Glomerular visceral epithelial cell (primary cell): ENCODE data around the gene ARHGAP32.
"Not testable (repeated sequence)": the region's sequence is repeated elsewhere in the genome, so short reads cannot be mapped to it uniquely, and the experiment has no call there.

ENCODE experiments used
- DNase-seq: peaks from one replicate; pipeline ENCODE4 v3.0.0-alpha.2; 2016; ENCODE audit errors: extremely low spot score

The ARHGAP32 gene

DNA sequence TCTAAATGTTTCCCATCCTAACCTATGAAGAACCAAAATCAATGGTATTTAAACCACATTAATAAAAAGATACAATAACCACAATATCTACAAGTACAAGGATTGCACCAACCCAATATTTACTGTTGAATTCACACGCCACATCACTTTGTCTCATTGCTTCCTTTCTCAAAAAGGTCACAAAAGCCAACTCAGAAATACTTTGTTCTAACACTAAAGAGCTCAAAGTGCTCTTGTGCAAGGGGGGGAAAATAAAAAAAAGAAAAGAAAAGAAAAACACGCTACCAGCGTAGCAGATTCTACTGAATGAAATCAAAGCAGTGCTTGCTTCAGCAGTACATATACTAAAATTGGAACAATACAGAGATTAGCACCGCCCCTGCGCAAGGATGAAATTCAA lies 10.5 kb upstream of the ARHGAP32 start:
- no peak for DNase-seq

DNA sequence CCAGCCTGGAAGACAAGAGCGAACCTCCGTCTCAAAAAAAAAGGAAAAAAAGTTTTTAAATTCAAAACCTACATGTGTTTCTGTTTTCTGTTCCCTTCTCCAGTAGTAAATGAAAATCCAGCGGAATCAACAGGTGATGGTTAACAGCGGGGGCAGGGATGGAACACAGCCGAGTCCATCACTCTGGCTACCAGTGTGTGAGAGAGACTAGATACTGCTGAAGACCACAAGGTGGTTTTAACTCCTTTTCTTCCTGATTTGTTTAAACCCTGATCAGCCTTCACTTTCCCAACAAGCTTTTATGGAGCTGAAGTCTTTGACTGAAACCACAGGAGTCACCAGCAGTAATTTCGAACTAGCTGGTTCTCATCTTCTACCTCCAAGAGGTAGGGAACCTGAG lies 3.6 kb upstream of the ARHGAP32 start:
- no peak for DNase-seq

DNA sequence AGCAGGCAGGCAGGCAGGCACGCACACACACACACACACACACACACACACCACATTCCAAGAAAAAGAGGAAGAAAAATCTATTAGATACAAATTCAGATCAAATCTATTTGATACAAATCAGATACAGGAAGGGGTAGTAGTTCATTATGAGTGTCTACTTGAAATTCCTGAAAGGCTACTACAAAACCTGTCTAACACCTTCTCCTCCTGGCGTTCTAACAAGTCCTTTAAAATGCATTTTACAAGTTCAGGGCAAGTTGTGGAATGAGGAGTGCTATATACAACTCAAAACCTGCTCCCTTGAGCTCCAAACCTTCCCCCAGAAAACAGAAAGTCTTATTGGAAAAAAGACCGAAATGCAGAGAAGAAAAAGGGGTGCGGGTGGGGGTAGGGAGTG lies 476 bp downstream of the ARHGAP32 start:
- DNase-seq: no peak

DNA sequence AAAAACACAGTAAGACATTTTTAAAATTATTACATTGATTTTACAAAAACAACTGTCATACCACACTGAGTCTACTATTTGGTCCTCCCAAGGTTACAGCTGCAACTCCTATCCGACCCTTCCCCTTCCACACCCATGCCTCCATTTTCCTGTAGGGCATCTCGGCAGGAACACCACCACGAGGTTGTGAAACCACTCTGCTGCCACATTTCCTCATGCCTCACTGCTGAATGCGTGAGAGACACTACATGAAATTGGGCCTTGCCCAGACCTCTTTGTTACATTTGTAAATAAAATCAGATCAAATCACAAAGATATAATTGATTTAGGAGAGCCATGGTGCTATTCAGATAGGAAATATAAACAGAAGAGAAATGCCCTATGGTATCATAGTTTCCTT lies 2.0 kb downstream of the ARHGAP32 start:
- no peak for DNase-seq

DNA sequence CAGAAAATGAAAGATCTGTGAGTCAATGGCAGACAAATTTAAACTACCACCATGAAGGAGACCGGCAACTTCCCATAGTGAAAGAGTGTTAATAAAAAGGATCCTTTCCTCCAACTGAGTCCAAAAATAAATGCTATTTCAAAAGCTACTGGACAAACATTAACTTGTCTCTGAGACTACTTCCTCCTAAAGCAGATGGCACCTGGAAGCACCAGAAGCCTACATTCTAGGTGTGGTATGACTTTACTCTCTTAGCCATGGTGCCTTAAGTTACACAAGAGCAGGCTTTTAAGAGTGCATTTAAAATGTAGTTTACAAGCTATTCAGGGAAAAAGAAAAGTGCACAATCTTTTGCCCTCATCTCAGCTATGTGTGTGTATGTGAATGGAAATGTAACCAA lies 2.5 kb downstream of the ARHGAP32 start:
- DNase-seq: no peak

DNA sequence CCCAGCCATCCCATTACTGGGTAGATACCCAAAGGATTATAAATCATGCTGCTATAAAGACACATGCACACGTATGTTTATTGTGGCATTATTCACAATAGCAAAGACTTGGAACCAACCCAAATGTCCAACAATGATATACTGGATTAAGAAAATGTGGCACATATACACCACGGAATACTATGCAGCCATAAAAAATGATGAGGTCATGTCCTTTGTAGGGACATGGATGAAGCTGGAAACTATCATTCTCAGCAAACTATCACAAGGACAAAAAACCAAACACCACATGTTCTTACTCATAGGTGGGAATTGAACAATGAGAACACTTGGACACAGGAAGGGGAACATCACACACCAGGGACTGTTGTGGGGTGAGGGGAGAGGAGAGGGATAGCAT lies 7.0 kb downstream of the ARHGAP32 start:
- DNase-seq: not testable (repeated sequence)

DNA sequence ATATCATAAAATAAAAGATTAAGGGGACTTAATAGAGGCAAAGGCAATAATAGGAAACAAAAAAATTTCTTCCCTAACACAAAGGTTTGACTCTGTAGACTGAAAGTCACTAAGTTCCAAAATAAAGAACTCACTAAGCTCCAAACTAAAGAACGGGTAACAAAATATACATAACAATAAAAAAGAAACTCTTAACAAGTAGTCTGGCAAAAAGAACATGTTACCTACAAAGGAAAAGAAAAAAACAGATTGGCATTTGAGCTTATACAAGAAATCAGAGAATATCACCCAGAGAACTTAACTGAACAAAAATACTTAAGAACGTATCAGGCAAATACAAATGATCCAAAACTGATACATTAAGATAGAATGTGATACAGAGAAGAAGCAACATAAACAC lies 7.5 kb downstream of the ARHGAP32 start:
- DNase-seq: no peak

DNA sequence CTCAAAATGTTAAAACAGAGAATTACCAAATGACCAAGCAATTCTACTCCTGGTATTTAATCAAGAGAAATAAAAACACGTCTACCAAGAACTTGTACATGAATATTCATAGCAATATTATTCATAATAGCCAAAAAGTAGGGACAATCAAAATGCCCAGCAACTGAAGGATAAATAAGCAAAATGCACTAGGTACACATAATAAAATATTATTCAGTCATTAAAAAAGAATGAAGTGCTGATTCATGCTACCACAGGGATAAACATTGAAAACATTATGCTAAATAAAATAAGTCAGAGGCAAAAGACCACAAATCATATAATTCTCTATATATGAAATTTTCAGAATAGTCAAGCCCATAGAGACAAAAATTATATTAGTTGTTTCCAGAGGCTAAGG lies 24.8 kb downstream of the ARHGAP32 start:
- DNase-seq: no peak

DNA sequence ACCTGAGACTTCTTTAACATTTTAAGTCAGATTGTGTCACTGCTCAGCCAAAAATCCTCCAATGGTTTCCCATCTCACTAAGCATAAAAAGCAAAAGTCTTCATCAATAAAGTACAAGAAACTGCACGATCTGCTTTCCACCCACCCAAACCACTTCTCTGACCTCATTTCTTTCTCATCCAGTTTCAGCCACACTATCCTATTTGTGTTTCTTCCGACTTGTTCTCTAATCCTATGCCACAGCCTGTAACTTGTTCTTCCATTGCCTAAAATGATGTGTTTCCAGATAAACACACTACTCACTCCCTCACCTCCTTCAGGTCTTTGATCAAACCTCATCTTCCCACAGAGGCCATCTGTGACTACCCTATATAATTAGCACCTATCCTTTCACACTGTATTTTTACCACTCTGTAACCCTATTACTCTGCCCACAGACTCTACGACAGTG lies 28.4 kb downstream of the ARHGAP32 start:
- DNase-seq: no peak

DNA sequence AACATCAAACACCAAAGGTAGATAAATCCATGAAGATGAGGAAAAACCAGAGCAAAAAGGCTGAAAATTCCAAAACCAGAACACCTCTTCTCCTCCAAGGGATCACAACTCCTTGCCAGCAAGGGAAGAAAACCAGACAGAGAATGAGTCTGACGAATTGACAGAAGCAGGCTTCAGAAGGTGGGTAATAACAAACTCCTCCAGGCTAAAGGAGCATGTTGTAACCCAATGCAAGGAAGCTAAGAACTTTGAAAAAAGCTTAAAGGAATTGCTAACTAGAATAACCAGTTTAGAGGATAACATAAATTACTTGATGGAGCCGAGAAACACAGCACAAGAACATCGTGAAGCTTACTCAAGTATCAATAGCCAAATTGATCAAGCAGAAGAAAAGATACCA lies 35.0 kb downstream of the ARHGAP32 start:
- DNase-seq: not testable (repeated sequence)

DNA sequence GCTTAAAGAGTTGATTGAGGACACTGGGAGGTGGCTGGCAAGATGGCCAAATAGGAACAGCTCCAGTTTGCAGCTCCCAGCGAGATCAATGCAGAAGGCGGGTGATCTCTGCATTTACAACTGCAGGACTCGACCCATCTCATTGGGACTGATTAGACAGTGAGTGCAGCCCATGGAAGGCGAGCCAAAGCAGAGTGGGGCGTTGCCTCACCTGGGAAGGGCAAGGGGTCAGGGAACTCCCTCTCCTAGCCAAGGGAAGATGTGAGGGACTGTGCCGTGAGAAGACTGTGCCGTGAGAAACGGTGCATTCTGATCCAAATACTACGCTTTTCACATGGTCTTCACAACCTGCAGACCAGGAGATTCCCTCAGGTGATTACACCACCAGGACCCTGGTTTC lies 36.4 kb downstream of the ARHGAP32 start:
- no peak for DNase-seq

DNA sequence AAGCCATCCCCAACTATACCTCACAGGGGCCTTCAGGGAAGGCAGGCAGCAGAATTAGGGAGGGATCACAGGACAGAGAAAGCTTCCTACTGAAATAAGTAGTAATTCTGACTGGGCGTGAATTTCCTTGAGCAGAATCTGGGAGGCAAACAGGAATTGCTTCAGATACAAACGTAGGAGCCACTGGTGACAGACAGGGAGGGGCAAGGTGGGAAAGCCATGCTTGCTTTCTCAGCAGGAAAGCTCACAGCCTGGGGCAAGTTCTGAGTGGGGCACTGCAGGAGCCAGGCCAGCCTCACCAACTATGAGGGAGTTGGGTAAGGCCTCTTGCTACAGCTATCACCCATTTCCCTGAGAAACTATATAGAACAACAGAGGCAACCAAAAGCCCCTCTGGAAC lies 43.6 kb downstream of the ARHGAP32 start:
- no peak for DNase-seq

DNA sequence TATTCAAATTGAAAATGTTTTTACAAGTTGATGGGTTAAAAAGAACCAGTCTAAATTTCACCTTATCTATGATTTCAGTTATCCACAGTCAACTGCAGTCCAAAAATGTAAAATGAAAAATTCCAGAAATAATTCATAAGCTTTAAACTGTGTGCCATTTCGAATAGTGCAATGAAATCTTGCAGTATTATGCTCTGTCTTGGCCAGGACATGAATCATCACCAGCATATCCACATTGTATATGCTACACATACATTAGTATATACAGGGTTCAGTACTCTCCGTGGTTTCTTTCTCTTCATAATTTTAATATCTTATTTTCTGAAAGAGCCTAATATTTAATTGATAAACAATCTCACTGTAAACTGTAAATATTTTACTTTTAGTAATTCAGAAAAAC lies 45.9 kb downstream of the ARHGAP32 start:
- no peak for DNase-seq

DNA sequence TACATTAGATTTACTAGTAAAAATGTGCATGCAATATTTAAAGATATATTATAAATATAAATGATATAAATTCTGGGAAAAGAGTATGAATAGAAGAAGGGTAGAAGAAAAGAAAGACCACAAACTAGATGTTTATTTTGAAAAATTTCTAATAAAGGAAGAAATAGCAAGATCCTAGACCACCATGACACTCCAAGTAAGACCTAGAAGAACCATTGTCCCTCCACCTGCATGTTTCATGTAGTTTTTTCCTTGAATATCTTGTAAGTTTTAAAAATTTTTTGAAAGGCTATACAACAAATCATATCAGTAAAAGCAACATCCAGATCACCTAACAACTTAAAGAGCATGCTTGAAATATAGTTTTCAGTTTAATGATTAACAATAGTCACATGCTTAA lies 46.8 kb downstream of the ARHGAP32 start:
- no peak for DNase-seq

DNA sequence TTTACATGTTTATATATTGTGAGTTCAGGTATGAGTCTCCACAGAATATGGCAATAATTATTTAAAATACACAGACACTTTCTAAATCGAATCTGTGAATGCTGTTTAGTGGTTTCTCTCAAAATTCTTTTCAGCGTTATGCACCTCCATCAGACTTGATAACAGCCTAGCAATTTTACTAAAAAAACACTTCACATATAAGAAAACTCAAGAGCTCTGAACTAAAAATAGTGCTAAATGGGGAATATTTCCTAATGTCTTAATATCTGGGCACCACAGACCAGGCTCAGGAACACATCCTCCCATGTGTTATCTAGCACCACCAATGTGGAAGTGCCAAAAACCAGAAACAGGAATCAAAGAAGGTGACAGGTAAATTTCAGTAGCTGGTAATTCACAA lies 47.9 kb downstream of the ARHGAP32 start:
- no peak for DNase-seq

DNA sequence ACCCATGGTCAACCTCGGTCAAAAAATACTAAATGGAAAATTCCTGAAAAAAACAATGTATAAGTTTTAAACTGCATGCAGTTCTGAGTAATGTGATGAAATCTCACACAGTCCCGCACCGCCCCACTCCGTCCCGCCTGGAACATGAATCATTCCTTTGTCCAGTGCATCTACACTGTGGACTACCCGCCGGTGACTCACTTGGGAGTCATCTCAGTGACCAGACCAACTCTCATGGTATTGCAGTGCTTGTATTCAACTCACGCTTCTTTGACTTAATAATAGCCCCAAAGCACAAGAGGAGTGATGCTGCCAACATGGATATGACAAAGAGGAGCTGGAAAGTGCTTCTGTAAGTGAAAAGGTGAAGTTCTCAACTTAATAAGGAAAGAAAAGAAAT lies 48.8 kb downstream of the ARHGAP32 start:
- DNase-seq: peak; percentile 92

DNA sequence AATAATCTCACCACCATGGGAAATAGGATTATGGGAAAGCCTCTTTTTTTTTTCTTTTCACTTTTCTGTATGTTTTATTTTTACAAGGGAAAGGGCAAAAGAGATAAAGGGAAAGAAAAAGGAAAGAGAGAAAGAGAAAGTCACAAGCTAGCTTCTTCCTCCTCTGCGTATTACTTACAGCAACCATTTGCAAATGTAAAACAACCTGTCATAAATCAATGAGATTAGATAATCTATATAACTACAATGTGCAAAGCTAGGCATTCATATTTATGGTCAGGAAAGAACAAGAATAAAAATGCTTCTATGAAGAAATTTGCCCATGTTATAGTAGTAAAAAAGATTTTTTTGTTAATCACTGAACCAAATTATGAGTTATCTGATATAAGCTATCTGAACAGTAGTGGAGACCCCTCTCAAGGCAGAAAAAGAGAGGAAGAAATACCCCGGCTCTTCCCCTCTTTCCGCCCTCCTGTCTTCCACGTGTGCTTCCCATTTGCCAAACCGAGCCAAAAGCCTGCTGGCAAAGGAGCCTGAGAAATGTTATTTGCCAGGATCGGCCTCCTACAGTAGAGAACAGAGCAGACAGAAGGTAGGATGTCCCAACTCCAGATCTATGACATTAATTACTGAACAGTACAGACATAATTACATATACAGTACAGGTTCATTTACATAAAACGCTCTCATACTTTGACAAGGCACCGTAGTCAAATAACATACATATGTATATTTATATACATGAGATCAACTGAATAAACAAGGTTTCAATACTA lies 50.2 kb downstream of the ARHGAP32 start:
- DNase-seq: no peak

DNA sequence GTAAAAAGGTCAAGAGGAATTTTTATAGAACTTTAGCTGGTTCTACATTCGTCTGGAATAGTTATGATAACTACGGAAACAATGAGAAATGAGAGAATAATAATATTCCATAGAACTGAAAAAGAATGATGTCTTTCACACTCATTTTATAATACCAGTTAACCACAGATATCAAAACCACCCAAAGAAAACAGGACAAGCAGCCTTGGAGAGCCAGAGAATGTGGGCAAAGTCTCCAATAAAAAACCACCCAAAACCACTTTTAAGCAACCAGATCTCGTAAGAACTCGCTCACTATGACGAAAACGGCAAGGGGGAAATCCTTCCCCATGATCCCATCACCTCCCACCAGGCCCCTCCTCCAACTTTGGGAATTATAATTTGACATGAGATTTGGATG lies 60.8 kb downstream of the ARHGAP32 start:
- no peak for DNase-seq

DNA sequence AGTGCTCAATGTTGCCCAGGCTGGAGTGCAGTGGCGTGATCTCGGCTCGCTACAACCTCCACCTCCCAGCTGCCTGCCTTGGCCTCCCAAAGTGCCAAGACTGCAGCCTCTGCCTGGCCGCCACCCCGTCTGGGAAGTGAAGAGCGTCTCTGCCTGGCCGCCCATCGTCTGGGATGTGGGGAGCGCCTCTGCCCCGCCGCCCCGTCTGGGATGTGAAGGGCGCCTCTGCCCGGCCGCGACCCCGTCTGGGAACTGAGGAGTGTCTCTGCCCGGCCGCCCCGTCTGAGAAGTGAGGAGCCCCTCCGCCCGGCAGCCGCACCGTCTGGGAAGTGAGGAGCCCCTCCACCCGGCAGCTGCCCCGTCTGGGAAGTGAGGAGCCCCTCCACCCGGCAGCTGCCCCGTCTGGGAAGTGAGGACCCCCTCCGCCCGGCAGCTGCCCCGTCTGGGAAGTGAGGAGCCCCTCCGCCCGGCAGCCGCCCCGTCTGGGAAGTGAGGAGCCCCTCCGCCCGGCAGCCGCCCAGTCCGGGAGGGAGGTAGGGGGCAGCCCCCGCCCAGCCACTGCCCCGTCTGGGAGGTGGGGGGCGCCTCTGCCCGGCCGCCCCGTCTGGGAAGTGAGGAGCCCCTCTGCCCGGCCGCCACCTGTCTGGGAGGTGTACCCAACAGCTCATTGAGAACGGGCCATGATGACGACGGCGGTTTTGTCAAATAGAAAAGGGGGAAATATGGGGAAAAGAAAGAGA lies 63.1 kb downstream of the ARHGAP32 start:
- not testable (repeated sequence) for DNase-seq

DNA sequence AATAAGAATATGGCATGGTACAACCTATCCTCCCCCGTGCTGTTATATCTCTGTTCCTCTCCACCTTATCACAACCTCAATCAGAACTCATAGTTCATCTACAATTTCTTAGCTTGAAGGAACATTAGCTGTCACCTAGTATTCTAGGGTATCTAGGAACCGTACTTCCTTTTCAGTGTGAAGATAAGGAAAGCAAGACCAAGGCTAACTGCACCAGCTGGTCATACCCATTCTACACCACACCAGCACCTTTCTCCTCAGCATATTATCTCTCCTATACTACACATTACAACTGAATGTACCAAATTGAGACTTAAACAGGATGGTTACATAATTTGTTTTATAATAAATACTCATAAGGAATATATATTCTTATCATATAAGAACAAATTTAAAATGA lies 73.1 kb downstream of the ARHGAP32 start:
- no peak for DNase-seq

DNA sequence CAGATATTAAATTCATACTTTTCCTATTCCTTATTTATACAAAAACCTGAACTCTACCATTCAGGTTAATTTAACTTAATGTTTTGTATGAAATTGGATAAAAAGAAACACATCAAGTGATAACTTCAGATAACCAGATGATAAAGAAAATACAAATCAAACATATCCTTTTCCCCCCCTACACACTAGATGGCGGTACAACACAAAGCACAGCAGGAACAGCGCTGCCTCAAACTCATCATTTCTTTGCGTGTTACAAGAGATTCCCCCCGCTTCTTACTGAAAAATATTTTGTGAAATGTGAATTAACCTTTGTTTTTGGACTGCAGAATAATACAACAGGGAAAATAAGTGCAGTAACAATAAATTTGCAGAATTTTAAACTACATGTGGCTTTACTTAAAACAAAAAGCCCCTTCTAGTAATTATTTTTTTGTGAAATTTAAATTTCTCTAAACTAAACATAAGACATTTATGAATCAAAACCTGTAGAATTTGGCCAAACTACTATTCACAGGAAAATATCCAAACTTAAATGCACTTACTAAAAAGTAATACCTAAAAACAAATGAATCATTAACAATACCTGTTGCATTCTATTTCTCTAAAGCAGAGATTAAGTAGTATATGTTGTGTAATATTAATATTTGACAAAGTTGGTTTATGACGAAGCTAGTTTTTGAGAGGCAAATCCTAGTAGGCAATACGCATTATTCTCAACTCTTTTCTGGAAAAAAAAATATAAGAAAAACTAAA lies 74.4 kb downstream of the ARHGAP32 start:
- peak; percentile 59 for DNase-seq
